ENCODE measurements around the gene LSM11. TPM values are rescaled to one million over a fixed set of nuclear protein-coding genes. Genes with fewer than 3 reads are reported as not detected.

The LSM11 gene
- total RNA-seq, 2 donors from 2014 or later, result 4.1 to 8.1 TPM

- Histone ChIP-seq H3K4me1 (replicated peaks) (no peaks in the 10 kb centered on the region), H3K4me3 (no peak overlapping the region), H3K9me3 (no peaks in the 10 kb centered on the region), H3K27me3 (replicated peaks; ENCODE audit: insufficient read depth) (no peaks in the 10 kb centered on the region), H3K27ac (no peak overlapping the region), H3K36me3 (no peaks in the 10 kb centered on the region)
- WGBS, result 90% methylated on average over 8 of the region's 8 CpGs
- TF ChIP-seq CTCF (IDR thresholded peaks at IDR 0.05) (no peak), POLR2AphosphoS5 (IDR thresholded peaks at IDR 0.05) (no peak), POLR2A (IDR thresholded peaks at IDR 0.05) (no peak)
- DNase-seq (ENCODE audit: low spot score), result no peak
- intact Hi-C loops (cut with DNase I), result no loop called here
These were observed 10.8 kb upstream of the LSM11 start for GRCh38 chr5:157732596-157733262.

GRCh38 chr5:157734436-157734835 lies 9.1 kb upstream of the LSM11 start:
- no peak for TF ChIP-seq POLR2A (IDR thresholded peaks at IDR 0.05)
- no peak for TF ChIP-seq CTCF (IDR thresholded peaks at IDR 0.05)
- TF ChIP-seq POLR2AphosphoS5 (IDR thresholded peaks at IDR 0.05), result no peak
- H3K4me1 ChIP-seq (replicated peaks), result no peaks in the 10 kb centered on the region
- no peak overlapping the region for H3K4me3 ChIP-seq
- no peaks in the 10 kb centered on the region for H3K27me3 ChIP-seq (replicated peaks; ENCODE audit: insufficient read depth)
- intact Hi-C loops (cut with DNase I), result no loop called here
- H3K27ac ChIP-seq, result no peak overlapping the region
- DNase-seq (ENCODE audit: low spot score), result no peak
- 61% methylated on average over 7 of the region's 7 CpGs for WGBS
- no peaks in the 10 kb centered on the region for H3K9me3 ChIP-seq
- H3K36me3 ChIP-seq, result no peaks in the 10 kb centered on the region

GRCh38 chr5:157735991-157736390 lies 7.5 kb upstream of the LSM11 start:
- WGBS, result 65% methylated on average over 6 of the region's 6 CpGs
- H3K27ac ChIP-seq, result no peak overlapping the region
- DNase-seq (ENCODE audit: low spot score), result no peak
- no peaks in the 10 kb centered on the region for H3K4me1 ChIP-seq (replicated peaks)
- intact Hi-C loops (cut with DNase I), result no loop called here
- H3K4me3 ChIP-seq, result no peak overlapping the region
- no peaks in the 10 kb centered on the region for H3K36me3 ChIP-seq
- TF ChIP-seq CTCF (IDR thresholded peaks at IDR 0.05), result no peak
- TF ChIP-seq POLR2AphosphoS5 (IDR thresholded peaks at IDR 0.05), result no peak
- no peak for TF ChIP-seq POLR2A (IDR thresholded peaks at IDR 0.05)
- no peaks in the 10 kb centered on the region for H3K9me3 ChIP-seq
- H3K27me3 ChIP-seq (replicated peaks; ENCODE audit: insufficient read depth), result no peaks in the 10 kb centered on the region

- Histone ChIP-seq H3K27ac (no peak overlapping the region), H3K36me3 (no peaks in the 10 kb centered on the region), H3K9me3 (no peaks in the 10 kb centered on the region), H3K4me1 (replicated peaks) (peaks cover 2% of the 10 kb centered on the region), H3K4me3 (no peak overlapping the region), H3K27me3 (replicated peaks; ENCODE audit: insufficient read depth) (no peaks in the 10 kb centered on the region)
- TF ChIP-seq CTCF (IDR thresholded peaks at IDR 0.05) (no peak), POLR2A (IDR thresholded peaks at IDR 0.05) (no peak), POLR2AphosphoS5 (IDR thresholded peaks at IDR 0.05) (no peak)
- 83% methylated on average over 12 of the region's 12 CpGs for WGBS
- no peak for DNase-seq (ENCODE audit: low spot score)
- intact Hi-C loops (cut with DNase I), result loop anchor here (5.0 to 10.0 kb wide), 2 partner anchors 265 to 367 kb away; no protein-coding TSS in a partner anchor
These were observed 3.9 kb upstream of the LSM11 start for GRCh38 chr5:157739388-157740228.
